Smooth muscle cell (in vitro differentiated cells): ENCODE data around the gene TNS1. TPM values are rescaled to one million over a fixed set of nuclear protein-coding genes. Genes with fewer than 3 reads are reported as not detected.

Experiments
- DNase-seq: peaks from one replicate; lab custom pipeline; 2025; ENCODE audit not compliant: unreplicated experiment; lab: John Stamatoyannopoulos, UW
- H2AFZ ChIP-seq: fragments of 200-600 bp; sonication (generic); 2 replicates; pipeline ENCODE4 v1.6.0; 2016; ENCODE audit warnings: antibody characterized with exemption, low read depth, mild to moderate bottlenecking
- H3F3A ChIP-seq: fragments of 200-600 bp; sonication (generic); 2 replicates; pipeline ENCODE4 v1.6.0; 2017; ENCODE audit warnings: antibody characterized with exemption, low read depth
- H3K27ac ChIP-seq: fragments of 200-600 bp; sonication (generic); 2 replicates; pipeline ENCODE4 v1.5.1; 2016; ENCODE audit warnings: low read depth, mild to moderate bottlenecking
- H3K27me3 ChIP-seq: fragments of 200-600 bp; sonication (generic); 2 replicates; pipeline ENCODE4 v1.6.1; 2016; ENCODE audit warnings: low read depth, mild to moderate bottlenecking
- H3K36me3 ChIP-seq: fragments of 200-600 bp; sonication (generic); 2 replicates; pipeline ENCODE4 v1.5.1; 2016; ENCODE audit warnings: low read depth
- H3K4me1 ChIP-seq: fragments of 200-600 bp; sonication (generic); 2 replicates; pipeline ENCODE4 v1.5.1; 2016; ENCODE audit warnings: low read depth
- H3K4me2 ChIP-seq: fragments of 200-600 bp; sonication (generic); 2 replicates; pipeline ENCODE4 v1.6.0; 2016; ENCODE audit warnings: mild to moderate bottlenecking
- H3K4me3 ChIP-seq: fragments of 200-600 bp; sonication (generic); 2 replicates; pipeline ENCODE4 v1.5.1; 2016; ENCODE audit warnings: mild to moderate bottlenecking
- H3K79me2 ChIP-seq: fragments of 200-600 bp; sonication (generic); 2 replicates; pipeline ENCODE4 v1.6.0; 2016; ENCODE audit warnings: low read depth, mild to moderate bottlenecking
- H3K9ac ChIP-seq: fragments of 200-600 bp; sonication (generic); 2 replicates; pipeline ENCODE4 v1.6.0; 2016; ENCODE audit warnings: low read depth
- H3K9me3 ChIP-seq: fragments of 200-600 bp; sonication (generic); replicated peaks from 2 replicates; pipeline ENCODE4 v1.5.1; 2016; ENCODE audit warnings: low read depth
- H4K20me1 ChIP-seq: fragments of 200-600 bp; sonication (generic); 2 replicates; pipeline ENCODE4 v1.6.0; 2016; ENCODE audit warnings: low read depth
- WGBS: methylation state at CpG from one replicate; pipeline ENCODE4 v1.1.7; 2016; ENCODE audit warnings: low lambda C conversion rate; 5-methylcytosine and 5-hydroxymethylcytosine counted together
- polyA plus RNA-seq: library from polyadenylated mRNA; unstranded; fragments of >200 nt; fragmentation: Nextera tagmentation; extraction: Ambion mirVana; gene quantifications from 2 replicates; pipeline ENCODE4 v1.2.1, GENCODE V29; 2016
- total RNA-seq: library from RNA; depleted of rRNA; stranded (reverse); fragments of >200 nt; gene quantifications from 2 replicates; pipeline ENCODE4 v1.2.3, GENCODE V29; 2014
- TF ChIP-seq, protein P1 (sequence below): fragments of 200-600 bp; sonication (generic); IDR thresholded peaks from 2 replicates; pipeline ENCODE4 v1.5.1; 2017; ENCODE audit warnings: borderline replicate concordance, mild to moderate bottlenecking, antibody characterized with exemption; ENCODE audit not compliant: insufficient read depth, poor library complexity, severe bottlenecking

Gene TNS1
- total and polyA plus RNA-seq, 2 experiments from 2014 or later: 52.3 to 61.5 TPM

DNA sequence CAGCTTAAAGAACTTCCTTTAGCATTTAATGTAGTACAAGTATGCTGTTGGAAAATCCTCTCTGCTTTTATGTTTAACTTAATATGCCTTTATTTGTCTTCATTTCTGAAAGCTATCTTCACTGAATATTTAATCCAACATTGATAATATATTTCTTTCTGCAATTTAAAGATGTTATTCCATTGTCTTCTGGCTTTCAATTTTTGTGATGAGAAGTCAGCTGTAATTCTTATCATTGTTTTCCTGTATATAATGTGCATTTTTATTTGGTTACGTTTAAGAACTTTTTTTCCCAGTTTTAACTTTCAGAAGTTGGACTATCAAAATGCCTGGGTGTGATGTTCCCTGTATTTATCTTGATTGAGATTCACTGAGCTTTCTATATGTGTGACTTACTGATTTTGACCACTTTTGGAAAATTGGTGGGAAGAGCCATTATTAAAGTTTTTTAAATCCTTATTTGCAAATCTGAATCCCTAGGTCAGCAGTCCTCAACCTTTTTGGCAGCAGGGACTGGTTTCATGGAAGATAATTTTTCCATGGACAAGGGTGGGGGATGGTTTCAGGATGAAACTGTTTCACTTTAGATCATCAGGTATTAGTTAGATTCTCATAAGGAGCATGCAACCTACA is 241.0 kb downstream of the TNS1 start:
- H3K4me3 ChIP-seq: no peak overlapping the region
- TF ChIP-seq, protein P1, sequence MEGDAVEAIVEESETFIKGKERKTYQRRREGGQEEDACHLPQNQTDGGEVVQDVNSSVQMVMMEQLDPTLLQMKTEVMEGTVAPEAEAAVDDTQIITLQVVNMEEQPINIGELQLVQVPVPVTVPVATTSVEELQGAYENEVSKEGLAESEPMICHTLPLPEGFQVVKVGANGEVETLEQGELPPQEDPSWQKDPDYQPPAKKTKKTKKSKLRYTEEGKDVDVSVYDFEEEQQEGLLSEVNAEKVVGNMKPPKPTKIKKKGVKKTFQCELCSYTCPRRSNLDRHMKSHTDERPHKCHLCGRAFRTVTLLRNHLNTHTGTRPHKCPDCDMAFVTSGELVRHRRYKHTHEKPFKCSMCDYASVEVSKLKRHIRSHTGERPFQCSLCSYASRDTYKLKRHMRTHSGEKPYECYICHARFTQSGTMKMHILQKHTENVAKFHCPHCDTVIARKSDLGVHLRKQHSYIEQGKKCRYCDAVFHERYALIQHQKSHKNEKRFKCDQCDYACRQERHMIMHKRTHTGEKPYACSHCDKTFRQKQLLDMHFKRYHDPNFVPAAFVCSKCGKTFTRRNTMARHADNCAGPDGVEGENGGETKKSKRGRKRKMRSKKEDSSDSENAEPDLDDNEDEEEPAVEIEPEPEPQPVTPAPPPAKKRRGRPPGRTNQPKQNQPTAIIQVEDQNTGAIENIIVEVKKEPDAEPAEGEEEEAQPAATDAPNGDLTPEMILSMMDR: no peak
- no peaks in the 10 kb centered on the region for H4K20me1 ChIP-seq
- 92% methylated on average over 1 of the region's 1 CpG for WGBS
- peaks cover 21% of the 10 kb centered on the region for H3K36me3 ChIP-seq
- no peaks in the 10 kb centered on the region for H3K79me2 ChIP-seq
- H3K27me3 ChIP-seq: no peaks in the 10 kb centered on the region
- DNase-seq: no peak
- H3K9ac ChIP-seq: no peak overlapping the region
- no peak overlapping the region for H3K27ac ChIP-seq
- no peak overlapping the region for H3K4me2 ChIP-seq
- H3K4me1 ChIP-seq: no peaks in the 10 kb centered on the region
- H2AFZ ChIP-seq: no peak overlapping the region
- no peaks in the 10 kb centered on the region for H3F3A ChIP-seq
- H3K9me3 ChIP-seq: no peaks in the 10 kb centered on the region

DNA sequence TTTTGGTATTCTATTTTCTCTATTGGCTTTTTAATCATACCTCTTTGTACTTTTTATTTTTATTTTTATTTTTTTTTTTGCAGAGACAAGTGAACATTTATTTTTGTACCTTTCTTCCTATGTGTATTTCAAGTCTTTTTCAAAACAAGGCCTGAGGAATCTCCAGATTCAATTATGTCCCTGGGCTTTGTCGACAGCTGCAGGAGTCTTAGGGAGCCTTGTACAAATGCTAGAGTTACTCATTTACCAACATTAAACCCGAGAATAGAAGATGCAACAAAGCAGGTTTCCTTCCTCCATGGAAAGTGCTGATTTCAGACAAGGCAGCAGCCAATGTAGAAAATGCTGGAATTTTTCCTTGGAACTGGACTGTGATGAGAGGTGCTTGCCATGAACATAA is 242.8 kb downstream of the TNS1 start:
- Histone ChIP-seq H2AFZ (no peak overlapping the region), H4K20me1 (no peaks in the 10 kb centered on the region), H3F3A (no peaks in the 10 kb centered on the region), H3K27me3 (no peaks in the 10 kb centered on the region), H3K27ac (no peak overlapping the region), H3K9me3 (no peaks in the 10 kb centered on the region), H3K4me2 (no peak overlapping the region), H3K4me1 (peaks cover 3% of the 10 kb centered on the region), H3K79me2 (no peaks in the 10 kb centered on the region), H3K4me3 (no peak overlapping the region), H3K9ac (no peak overlapping the region), H3K36me3 (peaks cover 21% of the 10 kb centered on the region)
- TF ChIP-seq, protein P1: no peak
- no peak for DNase-seq
- WGBS: 87% methylated on average over 2 of the region's 2 CpGs

DNA sequence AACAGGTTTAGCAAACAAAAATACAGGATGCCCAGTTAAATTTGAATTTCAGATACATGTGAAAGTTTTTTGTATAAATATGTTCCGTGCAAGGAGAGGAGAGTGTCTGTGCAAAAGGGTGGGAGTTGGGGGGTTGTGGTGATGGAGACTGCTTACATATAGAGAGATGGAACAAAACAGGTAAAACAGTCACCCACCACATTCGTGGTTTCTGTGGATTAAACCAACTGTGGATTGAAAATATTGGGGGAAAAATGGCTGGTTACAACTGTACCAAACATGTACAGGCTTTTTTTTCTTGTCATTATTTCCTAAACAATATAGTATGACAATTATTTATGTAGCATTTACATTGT is 245.7 kb downstream of the TNS1 start:
- no peak overlapping the region for H3K4me2 ChIP-seq
- H3K79me2 ChIP-seq: no peaks in the 10 kb centered on the region
- no peak overlapping the region for H3K27ac ChIP-seq
- no peak overlapping the region for H2AFZ ChIP-seq
- no peaks in the 10 kb centered on the region for H4K20me1 ChIP-seq
- H3K9ac ChIP-seq: no peak overlapping the region
- TF ChIP-seq, protein P1: no peak
- H3K27me3 ChIP-seq: no peaks in the 10 kb centered on the region
- no peaks in the 10 kb centered on the region for H3F3A ChIP-seq
- no peaks in the 10 kb centered on the region for H3K9me3 ChIP-seq
- no peak for DNase-seq
- no peak overlapping the region for H3K4me3 ChIP-seq
- peaks cover 7% of the 10 kb centered on the region for H3K36me3 ChIP-seq
- 92% methylated on average over 2 of the region's 2 CpGs for WGBS
- H3K4me1 ChIP-seq: peaks cover 3% of the 10 kb centered on the region
